ENCODE measurements around the gene ZBTB48.
"Not testable (repeated sequence)": the region's sequence is repeated elsewhere in the genome, so short reads cannot be mapped to it uniquely, and the experiment has no call there.

ZBTB48 gene

GRCh38 chr1:6635910-6636760 lies 56.3 kb downstream of the ZBTB48 start:
- DNase-seq = no peak

GRCh38 chr1:6636778-6637177 lies 57.0 kb downstream of the ZBTB48 start:
- DNase-seq = not testable (repeated sequence)

GRCh38 chr1:6637770-6638169 lies 58.0 kb downstream of the ZBTB48 start:
- no peak for DNase-seq

- no peak for DNase-seq
These were observed 58.4 kb downstream of the ZBTB48 start for GRCh38 chr1:6638226-6638625.

All from NCI-H1930 (cell line).